Erythroblast (primary cell): ENCODE results near the gene N4BP2L2.

Experiments used
- GATA1 ChIP-seq: IDR thresholded peaks from 2 replicates; pipeline ENCODE4 v1.6.1; 2011; ENCODE audit warnings: low read depth, mild to moderate bottlenecking, control low read depth, low read length, moderate library complexity
- POLR2A ChIP-seq: IDR thresholded peaks from 2 replicates; pipeline ENCODE4 v1.6.1; 2011; ENCODE audit warnings: mild to moderate bottlenecking, low read length

DNA sequence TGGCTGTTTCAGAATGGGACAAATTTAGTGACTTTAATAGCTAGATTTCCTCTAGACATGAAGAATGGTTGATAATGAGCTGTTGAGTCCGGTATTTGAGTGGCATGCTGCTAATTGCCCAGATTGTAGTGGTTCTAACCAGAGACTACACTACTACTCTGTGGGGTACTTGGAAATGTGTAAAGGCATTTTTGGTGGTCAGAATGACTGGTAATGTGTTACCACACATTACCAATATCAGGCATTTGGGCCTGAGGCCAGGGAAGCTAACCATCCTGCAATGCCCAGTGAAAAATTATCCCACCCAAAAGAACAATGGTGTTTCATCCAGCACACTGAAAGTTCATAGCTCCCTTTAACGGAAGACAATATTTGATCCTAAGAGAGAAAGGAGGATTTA is 93.1 kb downstream of the N4BP2L2 start:
- no peak for TF ChIP-seq POLR2A
- TF ChIP-seq GATA1: no peak
